ENCODE results near the gene C20orf144. TPM values are rescaled to one million over a fixed set of nuclear protein-coding genes. Genes with fewer than 3 reads are reported as not detected.

C20orf144 gene
- total and polyA plus RNA-seq, 4 donors = not detected

DNA sequence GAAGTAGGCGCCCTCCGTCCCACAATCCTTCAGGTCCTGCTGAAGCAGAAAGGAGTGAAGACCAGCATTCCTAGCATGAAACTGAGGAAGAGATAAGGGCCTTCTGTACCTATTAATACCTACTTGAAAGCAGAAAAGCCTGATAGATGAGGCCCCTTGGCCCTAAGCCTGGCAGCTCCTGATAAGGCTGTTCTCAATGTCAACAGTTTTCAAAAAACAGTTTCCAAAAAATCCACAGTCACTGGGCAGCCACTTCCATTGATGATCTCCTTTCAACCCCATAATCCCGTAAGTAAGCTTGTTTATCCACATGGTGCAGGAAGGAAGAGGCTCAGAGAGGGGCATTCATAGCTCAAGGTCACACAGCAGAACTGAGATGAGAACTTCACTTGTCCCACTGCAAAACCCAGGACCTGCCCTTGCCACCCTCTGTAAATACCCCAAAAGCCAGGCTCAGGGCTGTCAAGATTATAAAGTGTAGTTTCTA lies 26.9 kb downstream of the C20orf144 start:
- H3K9ac ChIP-seq (ENCODE audit: low read depth in 1 of 2, low read length in 2 of 2) = no peak overlapping the region
- TF ChIP-seq HNF4A (conservative IDR thresholded peaks at IDR 0.05) = no peak
- no peak for TF ChIP-seq RXRA (IDR thresholded peaks at IDR 0.05)
- TF ChIP-seq FOXA2 (IDR thresholded peaks at IDR 0.05) = no peak
- no peaks in the 10 kb centered on the region for H3K9me3 ChIP-seq (ENCODE audit: control insufficient read depth in 4 of 4, low read length in 3 of 4)
- peaks cover 2 to 16% (median 8%) of the 10 kb centered on the region in 4 donors for H3K4me1 ChIP-seq (ENCODE audit: control insufficient read depth in 4 of 4, insufficient read depth in 4 of 4, low read length in 3 of 4)
- H3K27ac ChIP-seq (ENCODE audit: low read depth in 1 of 2, low read length in 2 of 2) = no peak overlapping the region
- no peak overlapping the region for H3K4me3 ChIP-seq (ENCODE audit: low read depth in 1 of 3, low read length in 3 of 3)
- 88% methylated on average over 3 of the region's 3 CpGs for WGBS
- peak; percentile 57 for DNase-seq (ENCODE audit: low spot score)
- H3K27me3 ChIP-seq (ENCODE audit: control insufficient read depth in 4 of 4, insufficient read depth in 4 of 4, low read length in 3 of 4) = no peaks in the 10 kb centered on the region
- H3K36me3 ChIP-seq (ENCODE audit: control insufficient read depth in 4 of 4, insufficient read depth in 3 of 4, low read depth in 1 of 4, low read length in 3 of 4) = no peaks in the 10 kb centered on the region

DNA sequence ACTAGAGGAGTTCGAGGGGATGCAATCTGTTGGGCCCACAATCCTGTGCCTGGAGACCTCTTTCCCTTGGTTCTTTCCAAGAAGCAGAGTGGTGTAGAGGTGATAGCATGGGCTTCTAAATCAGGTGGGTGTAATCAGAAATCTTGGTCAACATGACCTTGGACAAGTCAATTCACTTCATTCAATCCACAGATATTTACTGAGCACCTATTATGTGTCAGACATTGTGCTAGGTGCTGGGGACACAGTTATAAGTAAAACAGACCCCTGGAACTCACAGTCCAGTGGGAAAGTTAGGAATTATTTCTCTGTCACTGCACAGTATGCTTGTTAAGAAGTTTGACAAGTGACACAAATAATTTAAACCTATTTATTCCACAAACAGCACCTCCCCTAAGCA lies 27.4 kb downstream of the C20orf144 start:
- Histone ChIP-seq H3K9me3 (ENCODE audit: control insufficient read depth in 4 of 4, low read length in 3 of 4) (no peaks in the 10 kb centered on the region), H3K4me3 (ENCODE audit: low read depth in 1 of 3, low read length in 3 of 3) (no peak overlapping the region), H3K27me3 (ENCODE audit: control insufficient read depth in 4 of 4, insufficient read depth in 4 of 4, low read length in 3 of 4) (no peaks in the 10 kb centered on the region), H3K36me3 (ENCODE audit: control insufficient read depth in 4 of 4, insufficient read depth in 3 of 4, low read depth in 1 of 4, low read length in 3 of 4) (no peaks in the 10 kb centered on the region), H3K27ac (ENCODE audit: low read depth in 1 of 2, low read length in 2 of 2) (no peak overlapping the region), H3K9ac (ENCODE audit: low read depth in 1 of 2, low read length in 2 of 2) (no peak overlapping the region), H3K4me1 (ENCODE audit: control insufficient read depth in 4 of 4, insufficient read depth in 4 of 4, low read length in 3 of 4) (peaks cover 2 to 14% (median 8%) of the 10 kb centered on the region in 4 donors)
- TF ChIP-seq RAD21 (IDR thresholded peaks at IDR 0.05) (no peak), HNF4A (conservative IDR thresholded peaks at IDR 0.05) (no peak), FOXA1 (IDR thresholded peaks at IDR 0.05) (no peak), HNF4G (IDR thresholded peaks at IDR 0.05) (no peak), RXRA (IDR thresholded peaks at IDR 0.05) (no peak)
- 97% methylated on average over 1 of the region's 1 CpG for WGBS
- DNase-seq (ENCODE audit: low spot score) = no peak

DNA sequence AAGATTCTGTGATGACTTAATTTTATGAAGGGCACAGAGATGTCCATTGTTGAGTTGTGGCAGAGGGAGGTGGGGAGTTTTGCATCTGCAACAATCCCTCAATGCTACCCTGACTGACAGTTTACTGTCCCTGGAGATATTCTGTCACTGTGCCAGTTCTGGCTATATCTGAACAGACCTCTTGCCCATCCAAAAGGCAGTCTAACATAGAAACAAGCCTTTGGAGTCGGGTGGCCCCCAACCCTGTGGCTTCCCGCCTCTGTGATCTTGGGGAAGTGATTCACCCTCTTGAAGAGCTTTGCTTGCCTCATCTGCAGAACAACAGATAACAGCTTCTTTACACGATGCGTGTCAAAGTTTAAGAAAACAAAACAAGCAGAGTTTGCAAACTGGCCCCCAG lies 27.8 kb downstream of the C20orf144 start:
- peaks cover 2 to 14% (median 8%) of the 10 kb centered on the region in 4 donors for H3K4me1 ChIP-seq (ENCODE audit: control insufficient read depth in 4 of 4, insufficient read depth in 4 of 4, low read length in 3 of 4)
- TF ChIP-seq RXRA (IDR thresholded peaks at IDR 0.05) = no peak
- no peak for TF ChIP-seq TAF1 (conservative IDR thresholded peaks at IDR 0.05)
- no peak for TF ChIP-seq EGR1 (IDR thresholded peaks at IDR 0.05; ENCODE audit: low read depth in 2 of 2)
- no peak for TF ChIP-seq FOXA1 (IDR thresholded peaks at IDR 0.05)
- TF ChIP-seq, protein P1, sequence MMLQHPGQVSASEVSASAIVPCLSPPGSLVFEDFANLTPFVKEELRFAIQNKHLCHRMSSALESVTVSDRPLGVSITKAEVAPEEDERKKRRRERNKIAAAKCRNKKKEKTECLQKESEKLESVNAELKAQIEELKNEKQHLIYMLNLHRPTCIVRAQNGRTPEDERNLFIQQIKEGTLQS (IDR thresholded peaks at IDR 0.05) = no peak
- no peaks in the 10 kb centered on the region for H3K9me3 ChIP-seq (ENCODE audit: control insufficient read depth in 4 of 4, low read length in 3 of 4)
- 55% methylated on average over 4 of the region's 4 CpGs for WGBS
- H3K9ac ChIP-seq (ENCODE audit: low read depth in 1 of 2, low read length in 2 of 2) = no peak overlapping the region
- H3K36me3 ChIP-seq (ENCODE audit: control insufficient read depth in 4 of 4, insufficient read depth in 3 of 4, low read depth in 1 of 4, low read length in 3 of 4) = no peaks in the 10 kb centered on the region
- peak; percentile 64 for DNase-seq (ENCODE audit: low spot score)
- no peaks in the 10 kb centered on the region for H3K27me3 ChIP-seq (ENCODE audit: control insufficient read depth in 4 of 4, insufficient read depth in 4 of 4, low read length in 3 of 4)
- no peak overlapping the region for H3K4me3 ChIP-seq (ENCODE audit: low read depth in 1 of 3, low read length in 3 of 3)
- no peak overlapping the region for H3K27ac ChIP-seq (ENCODE audit: low read depth in 1 of 2, low read length in 2 of 2)

DNA sequence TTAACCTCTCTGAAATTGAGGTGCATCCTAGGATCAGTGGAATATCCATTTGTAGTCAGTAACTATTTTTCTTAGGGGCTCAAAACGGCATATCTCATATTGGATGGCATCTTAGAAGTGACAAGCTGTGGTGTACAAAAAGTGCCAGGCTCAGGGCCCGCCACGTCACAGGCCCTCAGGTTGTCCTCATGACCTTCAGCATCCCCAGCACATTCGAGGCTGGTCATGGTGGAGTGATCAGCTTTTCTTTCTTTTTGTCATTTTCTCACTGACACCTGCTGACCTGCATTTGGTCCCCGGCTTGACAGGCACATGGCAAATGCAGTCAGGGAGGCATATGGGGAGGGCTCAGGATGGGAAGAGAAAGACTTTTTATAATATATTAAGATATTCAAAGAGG lies 31.2 kb downstream of the C20orf144 start:
- Histone ChIP-seq H3K27me3 (ENCODE audit: control insufficient read depth in 4 of 4, insufficient read depth in 4 of 4, low read length in 3 of 4) (no peaks in the 10 kb centered on the region), H3K4me1 (ENCODE audit: control insufficient read depth in 4 of 4, insufficient read depth in 4 of 4, low read length in 3 of 4) (no peaks in the 10 kb centered on the region), H3K27ac (ENCODE audit: low read depth in 1 of 2, low read length in 2 of 2) (no peak overlapping the region), H3K4me3 (ENCODE audit: low read depth in 1 of 3, low read length in 3 of 3) (no peak overlapping the region), H3K9ac (ENCODE audit: low read depth in 1 of 2, low read length in 2 of 2) (no peak overlapping the region), H3K9me3 (ENCODE audit: control insufficient read depth in 4 of 4, low read length in 3 of 4) (no peaks in the 10 kb centered on the region), H3K36me3 (ENCODE audit: control insufficient read depth in 4 of 4, insufficient read depth in 3 of 4, low read depth in 1 of 4, low read length in 3 of 4) (no peaks in the 10 kb centered on the region)
- DNase-seq (ENCODE audit: low spot score) = no peak
- TF ChIP-seq HNF4A (conservative IDR thresholded peaks at IDR 0.05) = no peak
- TF ChIP-seq, protein P2, sequence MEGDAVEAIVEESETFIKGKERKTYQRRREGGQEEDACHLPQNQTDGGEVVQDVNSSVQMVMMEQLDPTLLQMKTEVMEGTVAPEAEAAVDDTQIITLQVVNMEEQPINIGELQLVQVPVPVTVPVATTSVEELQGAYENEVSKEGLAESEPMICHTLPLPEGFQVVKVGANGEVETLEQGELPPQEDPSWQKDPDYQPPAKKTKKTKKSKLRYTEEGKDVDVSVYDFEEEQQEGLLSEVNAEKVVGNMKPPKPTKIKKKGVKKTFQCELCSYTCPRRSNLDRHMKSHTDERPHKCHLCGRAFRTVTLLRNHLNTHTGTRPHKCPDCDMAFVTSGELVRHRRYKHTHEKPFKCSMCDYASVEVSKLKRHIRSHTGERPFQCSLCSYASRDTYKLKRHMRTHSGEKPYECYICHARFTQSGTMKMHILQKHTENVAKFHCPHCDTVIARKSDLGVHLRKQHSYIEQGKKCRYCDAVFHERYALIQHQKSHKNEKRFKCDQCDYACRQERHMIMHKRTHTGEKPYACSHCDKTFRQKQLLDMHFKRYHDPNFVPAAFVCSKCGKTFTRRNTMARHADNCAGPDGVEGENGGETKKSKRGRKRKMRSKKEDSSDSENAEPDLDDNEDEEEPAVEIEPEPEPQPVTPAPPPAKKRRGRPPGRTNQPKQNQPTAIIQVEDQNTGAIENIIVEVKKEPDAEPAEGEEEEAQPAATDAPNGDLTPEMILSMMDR (IDR thresholded peaks at IDR 0.05; ENCODE audit: low read depth, low read length, missing input control) = no peak
- TF ChIP-seq EGR1 (IDR thresholded peaks at IDR 0.05; ENCODE audit: low read depth in 2 of 2) = no peak
- TF ChIP-seq NR2F2 (IDR thresholded peaks at IDR 0.05) = no peak
- no peak for TF ChIP-seq TAF1 (conservative IDR thresholded peaks at IDR 0.05)
- TF ChIP-seq FOXA2 (IDR thresholded peaks at IDR 0.05) = no peak
- TF ChIP-seq, protein P3, sequence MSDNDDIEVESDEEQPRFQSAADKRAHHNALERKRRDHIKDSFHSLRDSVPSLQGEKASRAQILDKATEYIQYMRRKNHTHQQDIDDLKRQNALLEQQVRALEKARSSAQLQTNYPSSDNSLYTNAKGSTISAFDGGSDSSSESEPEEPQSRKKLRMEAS (IDR thresholded peaks at IDR 0.05) = no peak
- no peak for TF ChIP-seq SP1 (IDR thresholded peaks at IDR 0.05)
- no peak for TF ChIP-seq YY1 (IDR thresholded peaks at IDR 0.05)
- no peak for TF ChIP-seq RAD21 (IDR thresholded peaks at IDR 0.05)
- no peak for TF ChIP-seq GABPA (IDR thresholded peaks at IDR 0.05 in 1 of 2, conservative IDR thresholded peaks at IDR 0.05 in 1 of 2)
- no peak for TF ChIP-seq RXRA (IDR thresholded peaks at IDR 0.05)
- WGBS = 89% methylated on average over 5 of the region's 5 CpGs
